ENCODE data around the gene AZIN2. TPM values are rescaled to one million over a fixed set of nuclear protein-coding genes. Genes with fewer than 3 reads are reported as not detected.

Gene AZIN2
- total and polyA plus RNA-seq, 2 of the 13 experiments (the other 11 are each of a cell fraction or from before 2014, with no cell fraction given), result 1.7 to 3.5 TPM

DNA sequence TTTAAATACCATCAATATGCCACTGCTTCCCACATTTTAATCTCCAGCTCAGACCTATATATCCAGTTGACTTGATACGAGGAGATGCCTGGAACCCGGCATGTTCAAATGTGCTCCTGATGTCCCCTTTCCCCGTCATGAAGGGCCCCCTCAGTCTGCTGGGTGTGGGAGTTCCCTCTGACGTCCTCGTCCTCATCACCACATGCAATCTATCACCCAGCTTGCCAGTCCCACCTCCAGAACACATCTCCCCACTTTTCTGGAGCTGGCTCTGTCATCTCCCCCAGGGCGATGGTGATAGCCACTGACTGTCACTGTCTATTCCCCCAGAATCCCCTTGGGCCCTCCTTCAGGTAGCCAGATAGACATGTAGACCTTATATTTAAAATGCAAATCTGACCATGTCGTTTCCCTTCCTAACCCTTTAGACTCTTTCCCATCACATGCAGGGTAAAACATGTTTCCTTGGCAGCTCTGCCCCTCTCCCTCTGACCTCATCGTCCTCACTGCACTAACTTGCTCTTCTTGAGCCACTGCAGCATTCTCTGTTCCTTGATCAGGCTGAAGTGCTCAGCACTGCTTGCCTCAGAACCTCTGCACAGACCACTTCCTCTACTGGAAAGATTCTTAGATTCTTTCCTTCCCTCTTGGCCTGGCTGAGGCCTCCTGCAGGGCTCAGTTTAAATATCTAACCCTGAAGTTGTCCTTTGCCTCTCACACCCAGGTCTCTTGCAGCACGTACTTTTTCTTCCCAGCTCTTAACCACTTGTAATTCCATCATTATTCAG, 7.4 kb downstream of the AZIN2 start (continued):
- TF ChIP-seq, protein P1, sequence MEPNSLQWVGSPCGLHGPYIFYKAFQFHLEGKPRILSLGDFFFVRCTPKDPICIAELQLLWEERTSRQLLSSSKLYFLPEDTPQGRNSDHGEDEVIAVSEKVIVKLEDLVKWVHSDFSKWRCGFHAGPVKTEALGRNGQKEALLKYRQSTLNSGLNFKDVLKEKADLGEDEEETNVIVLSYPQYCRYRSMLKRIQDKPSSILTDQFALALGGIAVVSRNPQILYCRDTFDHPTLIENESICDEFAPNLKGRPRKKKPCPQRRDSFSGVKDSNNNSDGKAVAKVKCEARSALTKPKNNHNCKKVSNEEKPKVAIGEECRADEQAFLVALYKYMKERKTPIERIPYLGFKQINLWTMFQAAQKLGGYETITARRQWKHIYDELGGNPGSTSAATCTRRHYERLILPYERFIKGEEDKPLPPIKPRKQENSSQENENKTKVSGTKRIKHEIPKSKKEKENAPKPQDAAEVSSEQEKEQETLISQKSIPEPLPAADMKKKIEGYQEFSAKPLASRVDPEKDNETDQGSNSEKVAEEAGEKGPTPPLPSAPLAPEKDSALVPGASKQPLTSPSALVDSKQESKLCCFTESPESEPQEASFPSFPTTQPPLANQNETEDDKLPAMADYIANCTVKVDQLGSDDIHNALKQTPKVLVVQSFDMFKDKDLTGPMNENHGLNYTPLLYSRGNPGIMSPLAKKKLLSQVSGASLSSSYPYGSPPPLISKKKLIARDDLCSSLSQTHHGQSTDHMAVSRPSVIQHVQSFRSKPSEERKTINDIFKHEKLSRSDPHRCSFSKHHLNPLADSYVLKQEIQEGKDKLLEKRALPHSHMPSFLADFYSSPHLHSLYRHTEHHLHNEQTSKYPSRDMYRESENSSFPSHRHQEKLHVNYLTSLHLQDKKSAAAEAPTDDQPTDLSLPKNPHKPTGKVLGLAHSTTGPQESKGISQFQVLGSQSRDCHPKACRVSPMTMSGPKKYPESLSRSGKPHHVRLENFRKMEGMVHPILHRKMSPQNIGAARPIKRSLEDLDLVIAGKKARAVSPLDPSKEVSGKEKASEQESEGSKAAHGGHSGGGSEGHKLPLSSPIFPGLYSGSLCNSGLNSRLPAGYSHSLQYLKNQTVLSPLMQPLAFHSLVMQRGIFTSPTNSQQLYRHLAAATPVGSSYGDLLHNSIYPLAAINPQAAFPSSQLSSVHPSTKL (CRISPR knock-in tag; IDR thresholded peaks at IDR 0.05), result no peak
- TF ChIP-seq ZNF253 (CRISPR knock-in tag; IDR thresholded peaks at IDR 0.05; ENCODE audit: borderline replicate concordance) (no peak), HHEX (CRISPR knock-in tag; IDR thresholded peaks at IDR 0.05) (no peak), ZNF33B (CRISPR knock-in tag; IDR thresholded peaks at IDR 0.05) (no peak), ZNF547 (CRISPR knock-in tag; IDR thresholded peaks at IDR 0.05) (no peak)
- TF ChIP-seq, protein P2, sequence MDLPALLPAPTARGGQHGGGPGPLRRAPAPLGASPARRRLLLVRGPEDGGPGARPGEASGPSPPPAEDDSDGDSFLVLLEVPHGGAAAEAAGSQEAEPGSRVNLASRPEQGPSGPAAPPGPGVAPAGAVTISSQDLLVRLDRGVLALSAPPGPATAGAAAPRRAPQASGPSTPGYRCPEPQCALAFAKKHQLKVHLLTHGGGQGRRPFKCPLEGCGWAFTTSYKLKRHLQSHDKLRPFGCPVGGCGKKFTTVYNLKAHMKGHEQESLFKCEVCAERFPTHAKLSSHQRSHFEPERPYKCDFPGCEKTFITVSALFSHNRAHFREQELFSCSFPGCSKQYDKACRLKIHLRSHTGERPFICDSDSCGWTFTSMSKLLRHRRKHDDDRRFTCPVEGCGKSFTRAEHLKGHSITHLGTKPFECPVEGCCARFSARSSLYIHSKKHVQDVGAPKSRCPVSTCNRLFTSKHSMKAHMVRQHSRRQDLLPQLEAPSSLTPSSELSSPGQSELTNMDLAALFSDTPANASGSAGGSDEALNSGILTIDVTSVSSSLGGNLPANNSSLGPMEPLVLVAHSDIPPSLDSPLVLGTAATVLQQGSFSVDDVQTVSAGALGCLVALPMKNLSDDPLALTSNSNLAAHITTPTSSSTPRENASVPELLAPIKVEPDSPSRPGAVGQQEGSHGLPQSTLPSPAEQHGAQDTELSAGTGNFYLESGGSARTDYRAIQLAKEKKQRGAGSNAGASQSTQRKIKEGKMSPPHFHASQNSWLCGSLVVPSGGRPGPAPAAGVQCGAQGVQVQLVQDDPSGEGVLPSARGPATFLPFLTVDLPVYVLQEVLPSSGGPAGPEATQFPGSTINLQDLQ (CRISPR knock-in tag; IDR thresholded peaks at IDR 0.05), result no peak
- TF ChIP-seq, protein P3, sequence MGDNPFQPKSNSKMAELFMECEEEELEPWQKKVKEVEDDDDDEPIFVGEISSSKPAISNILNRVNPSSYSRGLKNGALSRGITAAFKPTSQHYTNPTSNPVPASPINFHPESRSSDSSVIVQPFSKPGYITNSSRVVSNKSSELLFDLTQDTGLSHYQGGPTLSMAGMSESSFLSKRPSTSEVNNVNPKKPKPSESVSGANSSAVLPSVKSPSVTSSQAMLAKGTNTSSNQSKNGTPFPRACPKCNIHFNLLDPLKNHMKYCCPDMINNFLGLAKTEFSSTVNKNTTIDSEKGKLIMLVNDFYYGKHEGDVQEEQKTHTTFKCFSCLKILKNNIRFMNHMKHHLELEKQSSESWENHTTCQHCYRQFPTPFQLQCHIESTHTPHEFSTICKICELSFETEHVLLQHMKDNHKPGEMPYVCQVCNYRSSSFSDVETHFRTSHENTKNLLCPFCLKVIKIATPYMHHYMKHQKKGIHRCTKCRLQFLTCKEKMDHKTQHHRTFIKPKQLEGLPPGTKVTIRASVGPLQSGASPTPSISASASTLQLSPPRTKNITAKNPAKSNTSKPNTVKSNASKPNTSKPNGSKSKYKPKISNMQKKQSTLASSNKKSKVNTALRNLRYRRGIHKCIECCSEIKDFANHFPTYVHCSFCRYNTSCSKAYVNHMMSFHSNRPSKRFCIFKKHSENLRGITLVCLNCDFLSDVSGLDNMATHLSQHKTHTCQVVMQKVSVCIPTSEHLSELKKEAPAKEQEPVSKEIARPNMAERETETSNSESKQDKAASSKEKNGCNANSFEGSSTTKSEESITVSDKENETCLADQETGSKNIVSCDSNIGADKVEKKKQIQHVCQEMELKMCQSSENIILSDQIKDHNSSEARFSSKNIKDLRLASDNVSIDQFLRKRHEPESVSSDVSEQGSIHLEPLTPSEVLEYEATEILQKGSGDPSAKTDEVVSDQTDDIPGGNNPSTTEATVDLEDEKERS (CRISPR knock-in tag; IDR thresholded peaks at IDR 0.05), result no peak
- TF ChIP-seq, protein P4, sequence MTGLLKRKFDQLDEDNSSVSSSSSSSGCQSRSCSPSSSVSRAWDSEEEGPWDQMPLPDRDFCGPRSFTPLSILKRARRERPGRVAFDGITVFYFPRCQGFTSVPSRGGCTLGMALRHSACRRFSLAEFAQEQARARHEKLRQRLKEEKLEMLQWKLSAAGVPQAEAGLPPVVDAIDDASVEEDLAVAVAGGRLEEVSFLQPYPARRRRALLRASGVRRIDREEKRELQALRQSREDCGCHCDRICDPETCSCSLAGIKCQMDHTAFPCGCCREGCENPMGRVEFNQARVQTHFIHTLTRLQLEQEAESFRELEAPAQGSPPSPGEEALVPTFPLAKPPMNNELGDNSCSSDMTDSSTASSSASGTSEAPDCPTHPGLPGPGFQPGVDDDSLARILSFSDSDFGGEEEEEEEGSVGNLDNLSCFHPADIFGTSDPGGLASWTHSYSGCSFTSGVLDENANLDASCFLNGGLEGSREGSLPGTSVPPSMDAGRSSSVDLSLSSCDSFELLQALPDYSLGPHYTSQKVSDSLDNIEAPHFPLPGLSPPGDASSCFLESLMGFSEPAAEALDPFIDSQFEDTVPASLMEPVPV (CRISPR knock-in tag; IDR thresholded peaks at IDR 0.05), result no peak

All from HepG2 (cell line).